ENCODE measurements around the gene ADAMTSL4.

The ADAMTSL4 gene

DNA sequence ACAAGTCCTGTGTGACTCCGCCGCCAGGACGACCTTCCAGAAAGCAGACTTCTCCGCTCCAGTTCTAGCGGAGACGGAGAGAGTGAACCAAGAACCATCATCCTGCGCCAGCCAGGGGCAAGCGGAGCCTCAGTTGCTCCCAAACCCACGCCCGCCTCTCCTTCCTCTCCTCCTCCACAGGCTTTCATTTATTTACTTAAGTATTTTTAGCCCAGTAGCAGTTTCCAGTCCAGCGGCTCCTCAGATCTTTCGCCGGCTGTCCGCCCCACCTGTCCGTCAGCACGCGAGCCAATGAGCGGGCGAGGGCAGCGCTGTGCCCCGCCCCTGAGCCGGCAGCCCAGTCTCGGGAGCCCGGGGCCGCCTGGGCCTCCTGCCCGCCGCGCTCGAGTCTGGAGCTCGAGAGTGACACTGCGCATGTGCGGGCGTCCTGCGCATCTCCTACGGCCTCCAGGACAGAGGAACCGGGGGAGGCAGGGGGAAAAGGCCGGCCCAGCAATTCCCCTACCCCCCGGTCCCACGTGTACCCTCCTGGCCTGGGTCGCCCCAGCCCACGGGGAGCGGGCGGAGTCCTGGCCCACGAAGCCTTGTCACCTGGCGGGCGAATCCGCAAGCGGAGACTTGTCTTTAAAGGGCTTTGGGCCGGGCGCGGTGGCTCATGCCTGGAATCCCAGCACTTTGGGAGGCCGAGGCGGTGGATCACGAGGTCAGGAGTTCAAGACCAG lies 33.7 kb upstream of the ADAMTSL4 start, which contains the start of gene FALEC:
FALEC (plus strand) TSS at position 425 of the 722 bp plus-strand sequence.
- Mint-ChIP-seq H3K36me3 (ENCODE audit: low read depth) (peaks cover 17% of the 10 kb centered on the region), H3K27me3 (ENCODE audit: low read depth, poor library complexity) (no peaks in the 10 kb centered on the region), H3K4me3 (peak within 1 kb of the TSS; percentile 82), H3K27ac (peak within 1 kb of the TSS; percentile 88), H3K9me3 (no peaks in the 10 kb centered on the region), H3K4me1 (peaks cover 54% of the 10 kb centered on the region)
- TF ChIP-seq, protein P1, sequence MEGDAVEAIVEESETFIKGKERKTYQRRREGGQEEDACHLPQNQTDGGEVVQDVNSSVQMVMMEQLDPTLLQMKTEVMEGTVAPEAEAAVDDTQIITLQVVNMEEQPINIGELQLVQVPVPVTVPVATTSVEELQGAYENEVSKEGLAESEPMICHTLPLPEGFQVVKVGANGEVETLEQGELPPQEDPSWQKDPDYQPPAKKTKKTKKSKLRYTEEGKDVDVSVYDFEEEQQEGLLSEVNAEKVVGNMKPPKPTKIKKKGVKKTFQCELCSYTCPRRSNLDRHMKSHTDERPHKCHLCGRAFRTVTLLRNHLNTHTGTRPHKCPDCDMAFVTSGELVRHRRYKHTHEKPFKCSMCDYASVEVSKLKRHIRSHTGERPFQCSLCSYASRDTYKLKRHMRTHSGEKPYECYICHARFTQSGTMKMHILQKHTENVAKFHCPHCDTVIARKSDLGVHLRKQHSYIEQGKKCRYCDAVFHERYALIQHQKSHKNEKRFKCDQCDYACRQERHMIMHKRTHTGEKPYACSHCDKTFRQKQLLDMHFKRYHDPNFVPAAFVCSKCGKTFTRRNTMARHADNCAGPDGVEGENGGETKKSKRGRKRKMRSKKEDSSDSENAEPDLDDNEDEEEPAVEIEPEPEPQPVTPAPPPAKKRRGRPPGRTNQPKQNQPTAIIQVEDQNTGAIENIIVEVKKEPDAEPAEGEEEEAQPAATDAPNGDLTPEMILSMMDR (IDR thresholded peaks at IDR 0.05), result no peak
- DNase-seq, result peak; percentile 97

DNA sequence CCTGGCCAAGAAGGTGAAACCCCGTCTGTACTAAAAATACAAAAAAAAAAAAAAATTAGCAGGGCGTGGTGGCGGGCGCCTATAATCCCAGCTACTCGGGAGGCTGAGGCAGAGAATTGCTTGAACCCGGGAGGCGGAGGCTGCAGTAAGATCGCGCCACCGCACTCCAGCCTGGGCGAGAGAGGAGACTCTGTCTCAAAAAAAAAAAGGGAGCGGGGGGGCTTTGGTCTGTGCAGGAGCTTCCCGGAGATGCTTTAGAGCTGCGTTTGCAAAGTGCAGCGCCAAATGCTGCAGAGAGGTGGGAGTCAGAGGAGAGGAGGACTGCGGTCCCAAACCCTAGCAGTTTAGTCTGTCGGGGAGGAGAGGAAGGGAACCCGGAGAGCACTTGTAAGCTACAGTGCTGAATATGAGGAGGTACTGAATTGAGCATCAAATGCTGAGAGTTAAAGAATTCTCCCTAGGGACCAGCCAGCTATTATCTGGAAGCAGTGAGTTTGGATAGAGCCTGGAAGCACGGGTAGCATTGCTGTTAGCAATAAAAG lies 33.1 kb upstream of the ADAMTSL4 start:
- H3K27me3 Mint-ChIP-seq (ENCODE audit: low read depth, poor library complexity), result no peaks in the 10 kb centered on the region
- no peaks in the 10 kb centered on the region for H3K9me3 Mint-ChIP-seq
- H3K4me1 Mint-ChIP-seq, result peaks cover 48% of the 10 kb centered on the region
- DNase-seq, result peak; percentile 26
- peak overlapping the region; percentile 14 for H3K27ac Mint-ChIP-seq
- H3K36me3 Mint-ChIP-seq (ENCODE audit: low read depth), result peaks cover 17% of the 10 kb centered on the region
- peak overlapping the region; percentile 82 for H3K4me3 Mint-ChIP-seq
- TF ChIP-seq, protein P1 (IDR thresholded peaks at IDR 0.05), result no peak

DNA sequence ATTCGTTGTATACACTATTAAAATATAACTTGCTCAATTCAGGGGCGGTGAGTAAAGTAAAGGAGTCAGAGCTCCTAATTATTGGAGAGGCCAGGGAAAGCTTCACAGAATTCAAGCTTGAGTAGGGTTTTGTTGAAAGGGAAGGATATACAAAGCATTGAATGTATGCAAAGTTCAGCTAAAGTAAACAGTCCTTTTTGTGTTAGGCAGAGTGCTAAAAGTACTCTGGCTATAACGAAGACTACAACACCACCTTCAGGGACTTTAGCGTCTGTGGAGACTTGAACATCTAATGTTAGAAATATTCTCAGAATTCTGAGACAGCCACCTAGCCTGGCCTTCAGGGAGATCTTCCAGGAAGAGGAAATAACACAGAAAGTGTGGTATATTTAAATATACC lies 32.6 kb upstream of the ADAMTSL4 start:
- H3K4me1 Mint-ChIP-seq, result peaks cover 45% of the 10 kb centered on the region
- peak overlapping the region; percentile 82 for H3K4me3 Mint-ChIP-seq
- no peak overlapping the region for H3K27ac Mint-ChIP-seq
- no peaks in the 10 kb centered on the region for H3K9me3 Mint-ChIP-seq
- no peak for DNase-seq
- TF ChIP-seq, protein P1 (IDR thresholded peaks at IDR 0.05), result no peak
- no peaks in the 10 kb centered on the region for H3K27me3 Mint-ChIP-seq (ENCODE audit: low read depth, poor library complexity)
- H3K36me3 Mint-ChIP-seq (ENCODE audit: low read depth), result peaks cover 15% of the 10 kb centered on the region

DNA sequence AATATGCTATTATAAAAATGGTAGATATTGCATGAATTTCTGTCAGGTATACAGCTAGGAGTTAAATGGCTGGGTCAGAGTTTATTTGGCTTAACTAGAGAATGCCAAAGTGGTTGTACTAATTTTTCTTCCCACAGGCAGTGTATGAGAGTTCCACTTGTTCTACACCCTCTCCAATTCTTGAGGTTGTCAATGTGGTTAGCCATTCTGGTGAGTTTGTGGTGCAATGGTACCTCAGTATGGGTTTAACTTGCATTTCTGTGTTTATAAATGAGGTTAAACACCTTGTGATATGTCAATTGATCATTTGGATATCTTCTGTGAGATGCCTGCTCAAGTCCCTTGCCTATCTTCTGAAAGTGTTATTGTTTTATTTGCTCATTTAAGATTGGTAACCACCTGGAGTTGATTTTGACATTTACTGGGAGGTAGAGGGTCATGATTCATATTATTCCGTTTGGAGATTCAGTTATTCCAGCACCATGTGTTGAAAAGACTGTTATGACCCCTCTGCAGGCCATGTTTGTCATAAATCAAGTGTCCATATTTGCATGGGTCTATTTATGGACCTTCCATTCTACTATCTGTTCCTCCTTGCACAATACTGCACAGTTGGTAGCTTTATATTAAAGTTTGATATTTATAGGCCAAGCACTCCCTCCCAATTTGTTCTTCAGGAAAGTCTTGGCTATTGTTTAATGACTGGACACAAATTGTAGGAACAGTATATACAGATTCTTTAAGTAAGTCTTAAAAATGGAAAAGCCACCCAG lies 27.8 kb upstream of the ADAMTSL4 start:
- TF ChIP-seq, protein P1 (IDR thresholded peaks at IDR 0.05), result no peak
- no peak for DNase-seq
- Mint-ChIP-seq H3K9me3 (no peaks in the 10 kb centered on the region), H3K27me3 (ENCODE audit: low read depth, poor library complexity) (no peaks in the 10 kb centered on the region), H3K27ac (no peak overlapping the region), H3K4me3 (no peak overlapping the region), H3K4me1 (peaks cover 11% of the 10 kb centered on the region), H3K36me3 (ENCODE audit: low read depth) (no peaks in the 10 kb centered on the region)

DNA sequence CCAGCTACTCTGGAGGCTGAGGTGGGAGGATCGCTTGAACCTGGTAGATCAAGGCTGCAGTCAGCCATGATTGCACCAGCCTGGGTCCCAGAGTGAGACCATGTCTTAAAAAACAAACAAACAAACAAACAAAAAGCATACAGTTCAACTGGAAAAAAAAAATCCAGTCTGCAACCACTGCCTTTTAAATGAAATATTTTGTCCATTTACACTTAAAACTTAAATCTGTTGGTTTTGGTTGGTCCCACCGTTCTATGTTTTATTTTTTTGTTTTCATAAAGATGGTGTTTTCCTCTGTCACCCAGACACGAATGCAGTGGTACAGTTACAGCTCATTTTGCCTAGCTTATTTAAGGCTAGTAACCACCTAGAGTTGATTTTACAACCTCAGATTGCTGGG lies 23.9 kb upstream of the ADAMTSL4 start:
- Mint-ChIP-seq H3K4me1 (peaks cover 10% of the 10 kb centered on the region), H3K27ac (no peak overlapping the region), H3K36me3 (ENCODE audit: low read depth) (no peaks in the 10 kb centered on the region), H3K27me3 (ENCODE audit: low read depth, poor library complexity) (no peaks in the 10 kb centered on the region), H3K9me3 (no peaks in the 10 kb centered on the region), H3K4me3 (no peak overlapping the region)
- TF ChIP-seq, protein P1 (IDR thresholded peaks at IDR 0.05), result no peak
- DNase-seq, result no peak
